Esophagus muscularis mucosa (tissue), 4 donors: ENCODE results near the gene ATP10B. TPM values are rescaled to one million over a fixed set of nuclear protein-coding genes. Genes with fewer than 3 reads are reported as not detected.

Experiments
- DNase-seq: peaks from one replicate; pipeline ENCODE4 v3.0.0-alpha.2; 2017; ENCODE audit errors: extremely low spot score
- H3K27ac ChIP-seq, 4 donors: fragments of 200-600 bp; sonication (generic); replicated peaks in 1 of 4; 1 replicate in 3 of 4; 2 replicates in 1 of 4; pipeline ENCODE4 v1.5.1; 2016 to 2019; ENCODE audit warnings: mild to moderate bottlenecking in 1 of 4
- H3K27me3 ChIP-seq, 4 donors: fragments of 200-600 bp; sonication (generic); one replicate each; pipeline versions ENCODE4 v1.5.1 to v1.6.0; 2016 to 2019
- H3K36me3 ChIP-seq, 4 donors: fragments of 200-600 bp; sonication (generic); one replicate each; pipeline ENCODE4 v1.5.1; 2016 to 2019
- H3K4me1 ChIP-seq, 4 donors: fragments of 200-600 bp; sonication (generic); one replicate each; pipeline ENCODE4 v1.5.1; 2016 to 2019
- H3K4me3 ChIP-seq, 4 donors: fragments of 200-600 bp; sonication (generic); 1 replicate in 2 of 4; 2 replicates in 2 of 4; pipeline ENCODE4 v1.5.1; 2016 to 2019; ENCODE audit warnings: mild to moderate bottlenecking in 4 of 4, moderate library complexity in 1 of 4
- H3K9me3 ChIP-seq, 4 donors: fragments of 200-600 bp; sonication (generic); 1 replicate in 3 of 4; 2 replicates in 1 of 4; pipeline ENCODE4 v1.5.1; 2016 to 2019
- CTCF ChIP-seq, 3 experiments: fragments of 200-600 bp in 2 of 3; fragments of 450-650 bp in 1 of 3; sonication (generic) in 2 of 3; IDR thresholded peaks; one replicate each; pipeline ENCODE4 v1.5.1; 2017 to 2019; ENCODE audit warnings: antibody characterized with exemption in 3 of 3, mild to moderate bottlenecking in 2 of 3, moderate library complexity in 1 of 3
- EP300 ChIP-seq: sonication (generic); formaldehyde crosslinking; IDR thresholded peaks from one replicate; pipeline ENCODE4 v1.6.1; 2017; ENCODE audit warnings: antibody characterized with exemption
- POLR2A ChIP-seq: fragments of 450-650 bp; IDR thresholded peaks from one replicate; pipeline ENCODE4 v1.6.1; 2017; ENCODE audit warnings: antibody characterized with exemption, moderate library complexity, mild to moderate bottlenecking, low read depth
- POLR2AphosphoS5 ChIP-seq, 2 donors: sonication (generic); formaldehyde crosslinking; IDR thresholded peaks; one replicate each; pipeline ENCODE4 v1.6.1; 2017; ENCODE audit warnings: antibody characterized with exemption in 2 of 2
- WGBS: methylation state at CpG from one replicate; pipeline ENCODE4 v1.1.5; 2018; 5-methylcytosine and 5-hydroxymethylcytosine counted together
- intact Hi-C: fragments of 100-400 bp; cut with DNase I; formaldehyde crosslinking; loops from one replicate; pipeline ENCODE4 v1.15.1; 2023
- total RNA-seq, 4 donors: library from RNA; depleted of rRNA; stranded (reverse); fragments of >200 nt; gene quantifications; one replicate each; pipeline versions ENCODE4 v1.1.0 to v1.2.1, GENCODE V29; 2016

ATP10B gene
- total RNA-seq, 4 donors from 2014 or later, result 0.42 to 1.1 (median 0.79) TPM

DNA sequence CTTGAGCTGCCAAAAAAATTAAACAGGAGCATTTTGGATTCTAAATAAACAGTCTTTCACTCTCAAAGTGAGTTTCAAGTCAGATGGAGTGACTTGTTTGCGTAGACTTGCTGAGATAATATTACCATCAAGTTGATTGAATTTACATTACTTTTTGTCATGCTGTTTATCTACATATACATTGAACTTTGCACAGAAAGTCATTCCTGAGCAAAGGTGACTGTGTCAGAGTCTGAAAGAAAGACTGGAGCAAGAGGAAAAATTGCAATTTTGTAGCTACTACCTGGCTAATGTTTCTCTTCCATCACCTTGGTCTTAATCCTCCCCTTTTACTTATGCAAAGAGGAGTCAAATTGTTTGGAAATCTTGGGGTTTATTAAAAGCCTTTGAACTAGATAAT lies 251.0 kb downstream of the ATP10B start:
- no peaks in the 10 kb centered on the region for H3K4me1 ChIP-seq
- no peaks in the 10 kb centered on the region for H3K27me3 ChIP-seq
- intact Hi-C loops, result no loop called here
- H3K36me3 ChIP-seq, result no peaks in the 10 kb centered on the region
- WGBS, result 62% methylated on average over 1 of the region's 1 CpG
- H3K27ac ChIP-seq, result no peak overlapping the region
- TF ChIP-seq POLR2AphosphoS5 (IDR thresholded peaks at IDR 0.05) (no peak), POLR2A (no peak), EP300 (no peak), CTCF (IDR thresholded peaks at IDR 0.05) (no peak)
- no peak overlapping the region for H3K4me3 ChIP-seq
- H3K9me3 ChIP-seq, result no peaks in the 10 kb centered on the region
- no peak for DNase-seq

DNA sequence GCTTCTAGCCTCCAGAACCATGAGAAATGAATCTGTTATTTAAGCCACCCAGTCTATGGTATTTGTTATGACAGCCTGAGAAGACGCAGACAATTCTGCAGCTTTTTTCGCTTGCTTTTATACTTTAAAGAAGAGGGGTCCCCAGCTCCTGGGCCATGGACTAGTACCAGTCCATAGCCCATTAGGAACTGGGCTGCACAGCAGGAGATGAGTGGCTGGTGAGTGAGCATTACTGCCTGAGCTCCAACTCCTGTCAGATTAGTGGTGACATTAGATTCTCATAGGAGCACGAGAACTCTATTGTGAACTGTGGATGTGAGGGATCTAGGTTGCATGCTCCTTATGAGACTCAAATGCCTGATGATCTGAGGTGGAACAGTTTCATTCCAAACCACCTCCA lies 278.7 kb downstream of the ATP10B start:
- TF ChIP-seq POLR2A (no peak), EP300 (no peak), CTCF (IDR thresholded peaks at IDR 0.05) (no peak), POLR2AphosphoS5 (IDR thresholded peaks at IDR 0.05) (no peak)
- Histone ChIP-seq H3K27me3 (no peaks in the 10 kb centered on the region), H3K4me3 (no peak overlapping the region), H3K27ac (no peak overlapping the region), H3K9me3 (no peaks in the 10 kb centered on the region), H3K4me1 (no peaks in the 10 kb centered on the region), H3K36me3 (no peaks in the 10 kb centered on the region)
- intact Hi-C loops, result no loop called here
- peak; percentile 70 for DNase-seq
- WGBS, result 97% methylated on average over 3 of the region's 3 CpGs

DNA sequence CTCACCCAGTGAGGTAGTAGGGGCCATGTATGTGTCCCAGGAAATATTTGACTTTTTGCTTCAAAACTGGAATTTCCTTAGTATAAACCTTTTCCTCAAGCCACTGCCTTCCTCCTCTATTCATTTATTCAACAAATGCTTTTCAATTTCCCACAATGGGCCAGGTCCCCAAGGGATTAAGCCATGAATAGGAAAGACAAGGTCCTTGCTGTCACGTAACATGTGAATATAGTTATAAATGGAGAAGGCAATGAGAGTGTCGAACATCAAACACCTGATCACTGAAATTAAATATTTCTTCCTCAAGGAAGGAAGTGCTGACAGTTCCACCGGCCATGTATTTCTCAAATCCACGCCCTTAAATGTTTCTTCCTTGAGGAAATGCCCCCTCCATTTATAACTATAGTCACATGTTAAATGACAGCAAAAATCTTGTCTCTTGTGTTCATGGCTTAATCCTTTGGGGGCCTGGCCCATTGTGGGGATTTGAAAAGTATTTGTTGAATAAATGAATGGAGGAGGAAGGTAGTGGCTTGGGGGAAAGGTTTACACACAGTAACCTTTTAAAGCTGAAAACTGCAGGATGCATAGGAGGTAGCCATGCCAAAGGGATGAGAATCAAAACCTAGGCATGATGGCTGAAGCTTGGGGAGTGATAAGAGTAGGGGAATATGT lies 284.8 kb downstream of the ATP10B start:
- H3K9me3 ChIP-seq, result no peaks in the 10 kb centered on the region
- no peaks in the 10 kb centered on the region for H3K4me1 ChIP-seq
- no peak overlapping the region for H3K27ac ChIP-seq
- DNase-seq, result peak; percentile 29
- no peak overlapping the region for H3K4me3 ChIP-seq
- no peaks in the 10 kb centered on the region for H3K36me3 ChIP-seq
- intact Hi-C loops, result no loop called here
- 68% methylated on average over 4 of the region's 4 CpGs for WGBS
- TF ChIP-seq POLR2AphosphoS5 (IDR thresholded peaks at IDR 0.05), result no peak
- TF ChIP-seq POLR2A, result no peak
- TF ChIP-seq CTCF (IDR thresholded peaks at IDR 0.05), result no peak
- TF ChIP-seq EP300, result no peak
- H3K27me3 ChIP-seq, result no peaks in the 10 kb centered on the region

- intact Hi-C loops, result no loop called here
Measured at GRCh38 chr5:160565376-160565775, 286.6 kb downstream of the ATP10B start.

More at GRCh38 chr5:160565376-160565775, 286.6 kb downstream of the ATP10B start:
- no peak for TF ChIP-seq CTCF (IDR thresholded peaks at IDR 0.05)
- TF ChIP-seq EP300, result no peak
- no peak for TF ChIP-seq POLR2A
- no peak for TF ChIP-seq POLR2AphosphoS5 (IDR thresholded peaks at IDR 0.05)
- Histone ChIP-seq H3K4me1 (no peaks in the 10 kb centered on the region), H3K4me3 (no peak overlapping the region), H3K27me3 (no peaks in the 10 kb centered on the region), H3K36me3 (no peaks in the 10 kb centered on the region), H3K27ac (no peak overlapping the region), H3K9me3 (no peaks in the 10 kb centered on the region)
- 87% methylated on average over 5 of the region's 8 CpGs for WGBS
- DNase-seq, result peak; percentile 80
